Fibroblast of gingiva (primary cell): ENCODE data around the gene SERINC1.
"Not testable (repeated sequence)": the region's sequence is repeated elsewhere in the genome, so short reads cannot be mapped to it uniquely, and the experiment has no call there.

Experiments
- DNase-seq: peaks from one replicate; pipeline ENCODE4 v3.0.0-alpha.2; 2011; ENCODE audit warnings: low read depth

Gene SERINC1

GRCh38 chr6:122471107-122472021, at the start of gene SERINC1:
SERINC1 (minus strand) TSS chr6:122471807; CDS start chr6:122471737, 70 bp downstream.
- DNase-seq = peak; percentile 94

GRCh38 chr6:122511193-122511924, 39.8 kb upstream of the SERINC1 start:
- no peak for DNase-seq

GRCh38 chr6:122505170-122505569, 33.6 kb upstream of the SERINC1 start:
- DNase-seq = not testable (repeated sequence)

DNA sequence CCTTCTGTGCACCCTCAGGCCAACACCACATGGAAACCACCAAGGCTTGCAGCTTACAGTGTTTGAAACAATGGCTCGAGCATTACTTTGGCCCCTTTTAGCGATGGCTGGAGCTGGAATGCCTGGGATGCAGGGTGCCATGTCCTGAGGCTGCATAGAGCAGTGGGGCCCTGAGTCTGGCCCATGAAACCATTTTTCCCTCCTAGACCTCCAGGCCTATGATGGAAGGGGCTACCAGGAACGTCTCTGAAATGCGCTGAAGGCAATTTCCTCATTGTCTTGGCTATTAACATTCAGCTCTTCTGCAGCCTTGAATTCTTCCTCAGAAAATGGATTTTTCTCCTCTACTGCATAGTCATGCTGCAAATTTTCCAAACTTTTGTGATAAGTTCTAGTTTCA, 29.9 kb upstream of the SERINC1 start:
- DNase-seq = no peak

DNA sequence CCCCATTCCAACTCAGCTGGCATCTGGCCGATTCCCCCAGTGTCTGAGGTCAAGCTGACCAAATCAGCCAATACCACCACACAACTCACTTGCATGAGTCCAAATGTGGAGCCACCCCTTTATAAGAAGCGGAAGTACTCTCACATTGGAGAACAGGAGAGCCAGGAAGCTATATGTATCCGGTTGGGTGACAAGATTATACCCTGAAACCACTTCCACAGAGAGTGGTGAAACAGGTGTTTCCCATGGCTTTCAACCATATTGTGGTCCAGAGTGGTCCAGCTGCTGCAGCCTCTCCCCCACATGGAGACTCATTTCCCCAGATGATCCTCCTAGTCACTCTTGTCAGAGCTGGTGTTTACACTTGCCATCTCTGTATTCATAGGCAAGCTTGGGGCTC, 24.0 kb upstream of the SERINC1 start:
- no peak for DNase-seq

- DNase-seq = no peak
Measured at GRCh38 chr6:122494665-122495272, 23.2 kb upstream of the SERINC1 start.

DNA sequence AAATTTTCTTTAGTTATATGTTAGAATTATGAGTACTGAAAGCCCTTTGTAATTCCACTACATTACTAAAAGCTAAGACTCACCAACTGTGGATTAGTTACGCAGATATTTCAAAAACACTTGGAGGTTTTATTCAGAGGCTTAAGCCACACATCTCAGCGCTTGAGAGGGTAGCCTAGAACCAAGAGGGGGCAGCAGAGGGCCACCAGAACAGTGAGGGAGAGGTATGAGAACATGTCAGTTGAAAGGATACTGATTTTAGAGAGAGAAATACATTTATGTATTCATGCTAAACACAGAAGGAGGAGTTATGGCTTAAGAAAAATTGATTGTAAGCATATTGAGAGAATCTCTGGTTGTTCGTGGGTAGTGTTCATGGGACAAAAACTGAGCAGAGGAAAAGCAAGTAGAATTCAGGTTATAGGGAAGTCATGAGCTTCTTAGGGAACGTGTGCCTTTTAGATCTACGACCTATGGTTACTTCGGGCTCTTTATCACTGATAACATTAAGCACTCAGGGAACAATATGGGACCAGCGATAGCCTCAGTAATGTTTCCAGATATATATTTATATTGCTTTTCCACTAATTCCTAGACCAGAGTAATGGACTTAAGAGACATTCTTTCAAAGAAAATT, 20.4 kb upstream of the SERINC1 start:
- peak; percentile 60 for DNase-seq

GRCh38 chr6:122490607-122491006, 19.0 kb upstream of the SERINC1 start:
- DNase-seq = no peak

- no peak for DNase-seq
Measured at GRCh38 chr6:122484760-122485159, 13.2 kb upstream of the SERINC1 start.

GRCh38 chr6:122482750-122483080, 11.1 kb upstream of the SERINC1 start:
- DNase-seq = no peak

GRCh38 chr6:122476131-122476530, 4.5 kb upstream of the SERINC1 start:
- peak; percentile 3 for DNase-seq

DNA sequence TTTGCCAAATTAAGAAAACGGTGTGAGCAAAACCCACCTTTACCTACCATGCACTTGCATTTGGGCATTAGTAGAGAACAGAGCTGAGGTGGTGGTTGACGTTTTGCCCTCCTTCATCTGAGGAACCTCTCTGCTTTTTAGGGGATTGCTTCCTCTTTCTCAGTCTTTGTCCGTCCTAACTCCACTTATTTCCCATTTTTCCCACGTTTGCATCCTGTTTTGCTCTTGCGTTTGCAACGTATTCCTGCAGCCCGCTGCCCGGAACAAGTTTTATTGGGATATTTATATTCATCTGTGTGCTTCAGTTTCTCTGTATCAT, 374 bp upstream of the SERINC1 start:
- DNase-seq = no peak

DNA sequence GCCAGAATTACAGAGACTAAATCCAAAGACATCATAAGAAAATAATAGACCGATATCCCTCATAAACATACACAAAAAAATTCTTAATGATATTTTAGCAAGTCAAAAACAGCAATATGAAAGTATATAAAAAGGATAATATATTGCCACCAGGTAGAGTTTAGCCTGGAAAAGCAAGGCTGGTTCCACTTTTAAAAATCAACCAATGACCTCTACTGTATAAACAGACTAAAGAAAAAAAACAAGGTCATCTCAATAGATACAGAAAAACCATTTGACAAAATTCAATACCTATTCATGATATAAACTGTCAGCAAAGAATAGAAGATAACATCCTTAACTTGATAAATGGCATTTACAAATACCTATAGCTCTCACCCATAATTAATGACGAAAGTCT, 9.7 kb downstream of the SERINC1 start:
- DNase-seq = no peak

DNA sequence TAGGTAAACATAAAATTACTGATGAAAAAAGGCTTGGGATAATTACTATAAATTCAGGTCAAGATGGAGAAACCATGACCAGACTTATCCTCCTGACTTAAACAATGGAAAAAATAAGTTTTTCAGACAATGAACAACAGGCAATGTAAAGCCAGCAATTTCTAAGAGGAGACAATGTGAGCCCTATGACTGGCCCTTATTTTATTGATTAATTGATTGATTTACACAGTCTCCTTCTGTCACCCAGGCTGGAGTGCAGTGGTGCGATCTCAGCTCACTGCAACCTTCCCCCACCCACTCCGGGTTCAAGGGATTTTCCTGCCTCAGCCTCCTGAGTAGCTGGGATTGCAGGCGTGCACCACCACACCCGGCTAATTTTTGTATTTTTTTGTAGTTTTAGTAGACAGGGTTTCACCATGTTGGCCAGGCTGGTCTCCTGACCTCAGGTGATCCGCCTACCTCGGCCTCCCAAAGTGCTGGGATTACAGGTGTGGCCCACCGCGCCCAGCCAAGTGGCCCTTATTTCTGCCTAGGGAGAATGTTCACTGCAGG, 11.7 kb downstream of the SERINC1 start:
- DNase-seq = not testable (repeated sequence)

- peak; percentile 1 for DNase-seq
Measured at GRCh38 chr6:122459240-122459639, 12.4 kb downstream of the SERINC1 start.

- no peak for DNase-seq
Measured at GRCh38 chr6:122458087-122458486, 13.5 kb downstream of the SERINC1 start.

DNA sequence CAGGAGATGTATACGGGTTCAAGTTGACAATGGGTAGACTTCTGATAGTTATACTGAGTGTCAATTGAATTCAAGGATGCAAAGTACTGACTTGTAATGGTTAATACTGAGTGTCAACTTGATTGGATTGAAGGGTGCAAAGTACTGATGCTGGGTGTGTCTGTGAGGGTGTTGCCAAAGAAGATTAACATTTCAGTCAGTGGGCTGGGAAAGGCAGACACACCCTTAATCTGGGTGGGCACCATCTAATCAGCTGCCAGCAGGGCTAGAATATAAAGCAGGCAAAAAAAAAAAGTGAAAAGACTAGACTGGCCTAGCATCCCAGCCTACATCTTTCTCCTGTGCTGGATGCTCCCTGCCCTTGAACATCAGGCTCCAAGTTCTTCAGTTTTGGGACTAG, 16.5 kb downstream of the SERINC1 start:
- not testable (repeated sequence) for DNase-seq

DNA sequence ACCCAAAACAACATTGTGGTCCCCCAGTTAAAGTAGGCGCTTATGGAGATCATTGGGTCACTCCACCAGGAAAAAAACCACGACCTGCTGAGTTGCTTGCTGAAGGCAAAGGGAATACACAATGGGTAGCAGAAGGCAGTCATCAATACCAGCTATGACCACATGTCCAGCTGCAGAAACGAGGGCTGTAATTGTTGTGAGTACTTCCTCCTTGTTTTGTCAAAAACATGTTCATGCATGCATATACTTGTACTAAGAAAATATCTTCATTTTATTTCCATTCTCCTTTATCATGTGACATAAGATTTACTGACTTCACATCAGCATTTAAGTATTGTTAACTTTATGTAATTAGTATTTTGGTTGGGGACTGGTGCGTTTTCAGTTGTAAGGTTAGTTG, 16.9 kb downstream of the SERINC1 start:
- no peak for DNase-seq

DNA sequence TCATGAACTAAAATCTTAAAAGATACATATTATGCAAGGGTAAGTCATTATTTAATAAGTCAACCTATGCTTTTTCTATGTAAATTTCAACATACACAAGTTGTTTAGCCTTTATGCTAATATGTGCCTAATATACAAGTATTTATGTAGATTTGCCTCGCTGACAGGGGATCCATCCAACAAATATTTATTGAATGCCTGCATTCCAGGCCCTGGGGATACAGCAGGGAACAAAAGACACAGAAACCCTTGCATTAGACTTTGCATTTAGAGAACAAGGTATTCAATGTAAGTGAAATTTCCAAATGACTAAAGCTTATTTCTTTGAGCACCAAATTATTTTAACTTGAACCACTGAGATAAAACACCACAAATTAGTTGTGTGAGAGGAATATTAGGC, 19.1 kb downstream of the SERINC1 start:
- DNase-seq = no peak

- DNase-seq = no peak
Measured at GRCh38 chr6:122449069-122449468, 22.5 kb downstream of the SERINC1 start.

- DNase-seq = no peak
Measured at GRCh38 chr6:122445274-122445673, 26.3 kb downstream of the SERINC1 start.

DNA sequence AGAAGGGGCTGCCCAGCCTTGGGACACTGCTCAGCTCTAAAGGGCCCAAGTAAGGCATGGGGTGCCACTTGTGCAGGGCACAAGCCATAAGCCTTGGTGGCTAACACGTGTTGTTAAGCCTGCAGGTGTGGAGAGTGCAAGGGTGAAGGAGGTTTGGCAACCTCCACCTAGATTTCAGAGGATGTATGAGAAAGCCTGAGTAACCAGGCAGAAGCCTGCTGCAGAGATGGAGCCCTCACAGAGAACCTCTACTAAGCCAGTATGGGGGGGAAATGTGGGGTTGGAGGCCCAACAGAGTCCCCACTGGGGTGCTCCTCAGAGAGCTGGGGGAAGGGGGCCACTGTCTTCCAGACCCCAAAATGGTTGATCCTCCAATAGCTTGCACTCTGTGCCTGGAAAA, 32.6 kb downstream of the SERINC1 start:
- no peak for DNase-seq
